GM23338 (cell line): ENCODE data around the gene POMP. TPM values are rescaled to one million over a fixed set of nuclear protein-coding genes. Genes with fewer than 3 reads are reported as not detected.

Experiments
- ATAC-seq: fragments of 200-7000 bp; cut with Tn5 transposase; 3 replicates; pipeline ENCODE4 v1.9.1; 2020
- DNase-seq: peaks from one replicate; pipeline ENCODE4 v3.0.0-alpha.2; 2015; ENCODE audit warnings: low spot score
- H2AFZ ChIP-seq: fragments of 200-600 bp; sonication (generic); 2 replicates; pipeline ENCODE4 v1.8.0; 2016; ENCODE audit warnings: antibody characterized with exemption, mild to moderate bottlenecking, moderate library complexity
- H3F3A ChIP-seq: fragments of 200-600 bp; sonication (generic); replicated peaks from 2 replicates; pipeline ENCODE4 v1.8.0; 2017; ENCODE audit warnings: antibody characterized with exemption, mixed run types, low read depth
- H3K27ac ChIP-seq: fragments of 200-600 bp; sonication (generic); 2 replicates; pipeline ENCODE4 v1.6.1; 2016; ENCODE audit warnings: low read depth
- H3K27me3 ChIP-seq: fragments of 200-600 bp; sonication (generic); 2 replicates; pipeline ENCODE4 v1.8.0; 2016; ENCODE audit warnings: mild to moderate bottlenecking, mixed run types, moderate library complexity; ENCODE audit not compliant: insufficient read depth
- H3K36me3 ChIP-seq: fragments of 200-600 bp; sonication (generic); 2 replicates; pipeline ENCODE4 v1.8.0; 2016; ENCODE audit warnings: mild to moderate bottlenecking; ENCODE audit not compliant: insufficient read depth
- H3K4me1 ChIP-seq: fragments of 200-600 bp; sonication (generic); 2 replicates; pipeline ENCODE4 v1.8.0; 2016; ENCODE audit warnings: mild to moderate bottlenecking, moderate library complexity; ENCODE audit not compliant: insufficient read depth
- H3K4me2 ChIP-seq: fragments of 200-600 bp; sonication (generic); 2 replicates; pipeline ENCODE4 v1.7.1; 2017; ENCODE audit warnings: mixed run types
- H3K4me3 ChIP-seq: fragments of 200-600 bp; sonication (generic); 2 replicates; pipeline ENCODE4 v1.6.1; 2016; ENCODE audit warnings: mixed run types
- H3K79me2 ChIP-seq: fragments of 200-600 bp; sonication (generic); replicated peaks from 2 replicates; pipeline ENCODE4 v1.8.0; 2017; ENCODE audit warnings: mild to moderate bottlenecking; ENCODE audit not compliant: insufficient read depth
- H3K9me2 ChIP-seq: fragments of 200-600 bp; sonication (generic); 2 replicates; pipeline ENCODE4 v1.8.0; 2017; ENCODE audit not compliant: insufficient read depth
- H4K20me1 ChIP-seq: fragments of 200-600 bp; sonication (generic); replicated peaks from 2 replicates; pipeline ENCODE4 v1.8.0; 2017; ENCODE audit warnings: mild to moderate bottlenecking; ENCODE audit not compliant: insufficient read depth
- H3K27ac Mint-ChIP-seq: 2 replicates; pipeline ENCODE4 v1.8.0; 2020; ENCODE audit warnings: inconsistent platforms, mild to moderate bottlenecking, moderate library complexity, mixed read lengths
- H3K27me3 Mint-ChIP-seq: 3 replicates; pipeline ENCODE4 v1.8.0; 2022; ENCODE audit warnings: low read depth, mild to moderate bottlenecking, moderate library complexity, mixed read lengths, inconsistent platforms; ENCODE audit not compliant: insufficient read depth, poor library complexity
- H3K36me3 Mint-ChIP-seq: 3 replicates; pipeline ENCODE4 v1.8.0; 2021; ENCODE audit warnings: low read depth, mild to moderate bottlenecking, inconsistent platforms, moderate library complexity, mixed read lengths
- H3K4me1 Mint-ChIP-seq: 3 replicates; pipeline ENCODE4 v1.8.0; 2020; ENCODE audit warnings: mild to moderate bottlenecking, inconsistent platforms, mixed read lengths
- H3K4me3 Mint-ChIP-seq: 3 replicates; pipeline ENCODE4 v1.8.0; 2021; ENCODE audit warnings: moderate library complexity, mild to moderate bottlenecking, inconsistent platforms, mixed read lengths
- H3K9me3 Mint-ChIP-seq: 3 replicates; pipeline ENCODE4 v1.8.0; 2020; ENCODE audit warnings: moderate library complexity, mild to moderate bottlenecking, inconsistent platforms, mixed read lengths
- CREB1 ChIP-seq: fragments of 250-450 bp; sonication (Bioruptor Pico); IDR thresholded peaks from 2 replicates; pipeline ENCODE4 v1.5.0; 2020; ENCODE audit warnings: low read depth, mild to moderate bottlenecking, moderate library complexity
- EZH2 ChIP-seq: fragments of 200-600 bp; sonication (generic); IDR thresholded peaks from one replicate; pipeline ENCODE4 v1.8.0; 2017; ENCODE audit warnings: antibody characterized with exemption, mild to moderate bottlenecking, low read depth; ENCODE audit not compliant: unreplicated experiment
- EZH2phosphoT487 ChIP-seq: fragments of 200-600 bp; sonication (generic); IDR thresholded peaks from one replicate; pipeline ENCODE4 v1.8.1; 2018; ENCODE audit warnings: antibody characterized with exemption; ENCODE audit not compliant: unreplicated experiment
- REST ChIP-seq: IDR thresholded peaks from one replicate; pipeline ENCODE4 v1.6.1; 2018; ENCODE audit warnings: antibody characterized with exemption; ENCODE audit not compliant: unreplicated experiment
- ZNF114 ChIP-seq: fragments of 250-450 bp; sonication (Bioruptor Pico); IDR thresholded peaks from 2 replicates; pipeline ENCODE4 v1.5.0; 2020; ENCODE audit warnings: mild to moderate bottlenecking, moderate library complexity
- ZNF331 ChIP-seq: fragments of 250-450 bp; sonication (Bioruptor Pico); IDR thresholded peaks from 2 replicates; pipeline ENCODE4 v1.5.0; 2020; ENCODE audit warnings: low read depth, mild to moderate bottlenecking, moderate library complexity
- ZNF462 ChIP-seq: fragments of 250-450 bp; sonication (Bioruptor Pico); IDR thresholded peaks from 2 replicates; pipeline ENCODE4 v1.5.0; 2020; ENCODE audit warnings: mild to moderate bottlenecking, moderate library complexity
- polyA plus RNA-seq: library from polyadenylated mRNA; unstranded; fragments of >200 nt; fragmentation: Nextera tagmentation; extraction: Ambion mirVana; gene quantifications from 2 replicates; pipeline ENCODE4 v1.2.1, GENCODE V29; 2016
- total RNA-seq: library from RNA; depleted of rRNA; stranded (reverse); fragments of >200 nt; shearing (Covaris generic); gene quantifications from 2 replicates; pipeline ENCODE4 v1.2.3, GENCODE V29; 2014

Gene POMP
- total and polyA plus RNA-seq, 2 experiments from 2014 or later: 95.9 to 446 TPM

GRCh38 chr13:28636069-28636468 is 22.9 kb upstream of the POMP start:
- no peak for DNase-seq

More at GRCh38 chr13:28636069-28636468, 22.9 kb upstream of the POMP start:
- Mint-ChIP-seq H3K36me3 (peaks cover 3% of the 10 kb centered on the region; the same call in 1 of the 3 replicates), H3K27ac (no peak overlapping the region), H3K4me3 (no peak overlapping the region), H3K27me3 (peaks cover 8% of the 10 kb centered on the region), H3K4me1 (peaks cover 18% of the 10 kb centered on the region; the same call in 2 of the 3 replicates), H3K9me3 (peaks cover 3% of the 10 kb centered on the region; the same call in 2 of the 3 replicates)
- Histone ChIP-seq H2AFZ (no peak overlapping the region), H3K9me2 (no peaks in the 10 kb centered on the region), H3K4me1 (peaks cover 19% of the 10 kb centered on the region), H3K4me3 (no peak overlapping the region), H3F3A (no peaks in the 10 kb centered on the region), H4K20me1 (no peaks in the 10 kb centered on the region), H3K27ac (no peak overlapping the region), H3K27me3 (no peaks in the 10 kb centered on the region), H3K79me2 (no peaks in the 10 kb centered on the region), H3K4me2 (no peak overlapping the region), H3K36me3 (no peaks in the 10 kb centered on the region)
- ATAC-seq: no peak
- TF ChIP-seq CREB1 (CRISPR knock-in tag) (no peak), ZNF462 (no peak), EZH2phosphoT487 (no peak), ZNF114 (CRISPR knock-in tag) (no peak), REST (no peak), EZH2 (no peak), ZNF331 (CRISPR knock-in tag) (no peak)
